ENCODE results near the gene GRID1.

DNA sequence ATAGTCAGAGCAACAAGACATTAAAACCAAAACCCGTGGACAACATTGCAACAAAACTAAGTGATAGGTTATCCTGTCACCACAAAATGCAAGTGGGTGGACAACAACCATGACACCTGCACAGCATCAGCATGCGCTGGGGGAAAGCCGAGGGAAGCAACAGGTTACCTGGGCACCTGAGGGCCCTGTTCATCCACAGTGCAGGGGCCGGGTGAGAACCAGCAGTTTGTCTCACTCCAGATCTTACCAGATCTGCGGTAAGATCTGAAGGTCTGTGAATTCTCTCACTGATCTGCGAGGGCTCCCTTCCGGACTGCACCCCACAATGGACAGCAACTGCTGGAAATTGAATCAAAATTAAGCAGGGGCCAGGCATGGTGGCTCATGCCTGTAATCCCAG, 30.5 kb upstream of the GRID1 start:
- TF ChIP-seq, protein P1, sequence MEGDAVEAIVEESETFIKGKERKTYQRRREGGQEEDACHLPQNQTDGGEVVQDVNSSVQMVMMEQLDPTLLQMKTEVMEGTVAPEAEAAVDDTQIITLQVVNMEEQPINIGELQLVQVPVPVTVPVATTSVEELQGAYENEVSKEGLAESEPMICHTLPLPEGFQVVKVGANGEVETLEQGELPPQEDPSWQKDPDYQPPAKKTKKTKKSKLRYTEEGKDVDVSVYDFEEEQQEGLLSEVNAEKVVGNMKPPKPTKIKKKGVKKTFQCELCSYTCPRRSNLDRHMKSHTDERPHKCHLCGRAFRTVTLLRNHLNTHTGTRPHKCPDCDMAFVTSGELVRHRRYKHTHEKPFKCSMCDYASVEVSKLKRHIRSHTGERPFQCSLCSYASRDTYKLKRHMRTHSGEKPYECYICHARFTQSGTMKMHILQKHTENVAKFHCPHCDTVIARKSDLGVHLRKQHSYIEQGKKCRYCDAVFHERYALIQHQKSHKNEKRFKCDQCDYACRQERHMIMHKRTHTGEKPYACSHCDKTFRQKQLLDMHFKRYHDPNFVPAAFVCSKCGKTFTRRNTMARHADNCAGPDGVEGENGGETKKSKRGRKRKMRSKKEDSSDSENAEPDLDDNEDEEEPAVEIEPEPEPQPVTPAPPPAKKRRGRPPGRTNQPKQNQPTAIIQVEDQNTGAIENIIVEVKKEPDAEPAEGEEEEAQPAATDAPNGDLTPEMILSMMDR (IDR thresholded peaks at IDR 0.05; ENCODE audit: low read length) = no peak
- no peak for TF ChIP-seq EZH2phosphoT487 (IDR thresholded peaks at IDR 0.05; ENCODE audit: low read length)
- no peak for TF ChIP-seq EZH2 (optimal IDR thresholded peaks at IDR 0.05; ENCODE audit: low read depth, low read length)
